ENCODE measurements around the gene ECT2L. TPM values are rescaled to one million over a fixed set of nuclear protein-coding genes. Genes with fewer than 3 reads are reported as not detected.

ECT2L gene
- total and polyA plus RNA-seq, 2 donors, result 0.05 to 0.21 TPM

GRCh38 chr6:138856654-138857053, 60.8 kb downstream of the ECT2L start:
- DNase-seq (ENCODE audit: extremely low spot score), result no peak
- H3K36me3 ChIP-seq (ENCODE audit: insufficient read depth), result no peaks in the 10 kb centered on the region
- 87% methylated on average over 6 of the region's 6 CpGs for WGBS
- no peak overlapping the region for H3K4me3 ChIP-seq (ENCODE audit: low read depth, low read length)
- H3K27ac ChIP-seq (ENCODE audit: low read depth), result no peak overlapping the region
- H3K4me1 ChIP-seq (ENCODE audit: insufficient read depth), result no peaks in the 10 kb centered on the region

- WGBS, result 74% methylated on average over 10 of the region's 10 CpGs
- Histone ChIP-seq H3K4me1 (ENCODE audit: insufficient read depth) (no peaks in the 10 kb centered on the region), H3K4me3 (ENCODE audit: low read depth, low read length) (no peak overlapping the region), H3K36me3 (ENCODE audit: insufficient read depth) (no peaks in the 10 kb centered on the region), H3K27ac (ENCODE audit: low read depth) (no peak overlapping the region)
- no peak for DNase-seq (ENCODE audit: extremely low spot score)
Observed at GRCh38 chr6:138857775-138858174, 61.9 kb downstream of the ECT2L start.

- Histone ChIP-seq H3K4me3 (ENCODE audit: low read depth, low read length) (no peak overlapping the region), H3K36me3 (ENCODE audit: insufficient read depth) (no peaks in the 10 kb centered on the region), H3K4me1 (ENCODE audit: insufficient read depth) (no peaks in the 10 kb centered on the region), H3K27ac (ENCODE audit: low read depth) (no peak overlapping the region)
- no peak for DNase-seq (ENCODE audit: extremely low spot score)
- 80% methylated on average over 8 of the region's 8 CpGs for WGBS
Observed at GRCh38 chr6:138862456-138862855, 66.6 kb downstream of the ECT2L start.

- Histone ChIP-seq H3K4me3 (ENCODE audit: low read depth, low read length) (no peak overlapping the region), H3K27ac (ENCODE audit: low read depth) (no peak overlapping the region), H3K36me3 (ENCODE audit: insufficient read depth) (no peaks in the 10 kb centered on the region), H3K4me1 (ENCODE audit: insufficient read depth) (no peaks in the 10 kb centered on the region)
- no peak for DNase-seq (ENCODE audit: extremely low spot score)
- WGBS, result 82% methylated on average over 9 of the region's 9 CpGs
Observed at GRCh38 chr6:138863321-138863720, 67.4 kb downstream of the ECT2L start.

GRCh38 chr6:138864343-138864890, 68.5 kb downstream of the ECT2L start:
- H3K36me3 ChIP-seq (ENCODE audit: insufficient read depth), result no peaks in the 10 kb centered on the region
- 36% methylated on average over 6 of the region's 6 CpGs for WGBS
- no peak for DNase-seq (ENCODE audit: extremely low spot score)
- no peaks in the 10 kb centered on the region for H3K4me1 ChIP-seq (ENCODE audit: insufficient read depth)
- H3K4me3 ChIP-seq (ENCODE audit: low read depth, low read length), result no peak overlapping the region
- H3K27ac ChIP-seq (ENCODE audit: low read depth), result no peak overlapping the region

- WGBS, result 75% methylated on average over 6 of the region's 6 CpGs
- no peak overlapping the region for H3K27ac ChIP-seq (ENCODE audit: low read depth)
Observed at GRCh38 chr6:138865480-138866109, 69.7 kb downstream of the ECT2L start.

GRCh38 chr6:138868181-138868580, 72.3 kb downstream of the ECT2L start:
- H3K36me3 ChIP-seq (ENCODE audit: insufficient read depth), result no peaks in the 10 kb centered on the region
- H3K4me3 ChIP-seq (ENCODE audit: low read depth, low read length), result no peak overlapping the region
- DNase-seq (ENCODE audit: extremely low spot score), result no peak
- no peaks in the 10 kb centered on the region for H3K4me1 ChIP-seq (ENCODE audit: insufficient read depth)
- no peak overlapping the region for H3K27ac ChIP-seq (ENCODE audit: low read depth)

More at GRCh38 chr6:138865480-138866109, 69.7 kb downstream of the ECT2L start:
- Histone ChIP-seq H3K4me1 (ENCODE audit: insufficient read depth) (no peaks in the 10 kb centered on the region), H3K4me3 (ENCODE audit: low read depth, low read length) (no peak overlapping the region), H3K36me3 (ENCODE audit: insufficient read depth) (no peaks in the 10 kb centered on the region)
- no peak for DNase-seq (ENCODE audit: extremely low spot score)

GRCh38 chr6:138869398-138869797, 73.5 kb downstream of the ECT2L start:
- H3K4me1 ChIP-seq (ENCODE audit: insufficient read depth), result no peaks in the 10 kb centered on the region
- WGBS, result 46% methylated on average over 4 of the region's 4 CpGs

GRCh38 chr6:138873191-138873590, 77.3 kb downstream of the ECT2L start:
- no peak for DNase-seq (ENCODE audit: extremely low spot score)
- WGBS, result 78% methylated on average over 8 of the region's 8 CpGs
- no peak overlapping the region for H3K4me3 ChIP-seq (ENCODE audit: low read depth, low read length)
- no peak overlapping the region for H3K27ac ChIP-seq (ENCODE audit: low read depth)
- H3K36me3 ChIP-seq (ENCODE audit: insufficient read depth), result no peaks in the 10 kb centered on the region
- no peaks in the 10 kb centered on the region for H3K4me1 ChIP-seq (ENCODE audit: insufficient read depth)

More at GRCh38 chr6:138869398-138869797, 73.5 kb downstream of the ECT2L start:
- Histone ChIP-seq H3K27ac (ENCODE audit: low read depth) (no peak overlapping the region), H3K36me3 (ENCODE audit: insufficient read depth) (no peaks in the 10 kb centered on the region), H3K4me3 (ENCODE audit: low read depth, low read length) (no peak overlapping the region)
- no peak for DNase-seq (ENCODE audit: extremely low spot score)

- WGBS, result 92% methylated on average over 7 of the region's 7 CpGs
- no peak overlapping the region for H3K4me3 ChIP-seq (ENCODE audit: low read depth, low read length)
- DNase-seq (ENCODE audit: extremely low spot score), result no peak
- no peaks in the 10 kb centered on the region for H3K36me3 ChIP-seq (ENCODE audit: insufficient read depth)
- H3K4me1 ChIP-seq (ENCODE audit: insufficient read depth), result no peaks in the 10 kb centered on the region
- H3K27ac ChIP-seq (ENCODE audit: low read depth), result no peak overlapping the region
Observed at GRCh38 chr6:138882369-138883017, 86.6 kb downstream of the ECT2L start.

GRCh38 chr6:138885156-138885819, 89.4 kb downstream of the ECT2L start:
- Histone ChIP-seq H3K36me3 (ENCODE audit: insufficient read depth) (no peaks in the 10 kb centered on the region), H3K27ac (ENCODE audit: low read depth) (no peak overlapping the region), H3K4me1 (ENCODE audit: insufficient read depth) (no peaks in the 10 kb centered on the region), H3K4me3 (ENCODE audit: low read depth, low read length) (no peak overlapping the region)
- no peak for DNase-seq (ENCODE audit: extremely low spot score)
- 88% methylated on average over 13 of the region's 13 CpGs for WGBS

GRCh38 chr6:138891255-138891986, 95.5 kb downstream of the ECT2L start:
- 85% methylated on average over 3 of the region's 3 CpGs for WGBS
- DNase-seq (ENCODE audit: extremely low spot score), result no peak
- Histone ChIP-seq H3K36me3 (ENCODE audit: insufficient read depth) (no peaks in the 10 kb centered on the region), H3K4me1 (ENCODE audit: insufficient read depth) (no peaks in the 10 kb centered on the region), H3K27ac (ENCODE audit: low read depth) (no peak overlapping the region), H3K4me3 (ENCODE audit: low read depth, low read length) (no peak overlapping the region)

- DNase-seq (ENCODE audit: extremely low spot score), result no peak
- no peaks in the 10 kb centered on the region for H3K4me1 ChIP-seq (ENCODE audit: insufficient read depth)
- WGBS, result 83% methylated on average over 8 of the region's 8 CpGs
- peaks cover 2% of the 10 kb centered on the region for H3K36me3 ChIP-seq (ENCODE audit: insufficient read depth)
- H3K4me3 ChIP-seq (ENCODE audit: low read depth, low read length), result no peak overlapping the region
- H3K27ac ChIP-seq (ENCODE audit: low read depth), result no peak overlapping the region
Observed at GRCh38 chr6:138896104-138896756, 100.3 kb downstream of the ECT2L start.

All from urinary bladder (tissue), 4 donors.